GM23248 (cell line): ENCODE results near the gene HNRNPM. TPM values are rescaled to one million over a fixed set of nuclear protein-coding genes. Genes with fewer than 3 reads are reported as not detected.

ENCODE experiments used
- DNase-seq: peaks from one replicate; pipeline ENCODE4 v3.0.0-alpha.2; 2015
- H2AFZ ChIP-seq: fragments of 200-600 bp; sonication (generic); 2 replicates; pipeline ENCODE4 v1.6.1; 2016; ENCODE audit warnings: antibody characterized with exemption
- H3F3A ChIP-seq: fragments of 200-600 bp; sonication (generic); 2 replicates; pipeline ENCODE4 v1.6.1; 2016; ENCODE audit warnings: mild to moderate bottlenecking, antibody characterized with exemption, mixed run types; ENCODE audit not compliant: insufficient read depth
- H3K27ac ChIP-seq: fragments of 200-600 bp; sonication (generic); 2 replicates; pipeline ENCODE4 v1.5.1; 2016; ENCODE audit warnings: mild to moderate bottlenecking
- H3K27me3 ChIP-seq: fragments of 200-600 bp; sonication (generic); replicated peaks from 2 replicates; pipeline ENCODE4 v1.6.1; 2016; ENCODE audit warnings: mild to moderate bottlenecking; ENCODE audit not compliant: insufficient read depth
- H3K36me3 ChIP-seq: fragments of 200-600 bp; sonication (generic); 2 replicates; pipeline ENCODE4 v1.6.1; 2016; ENCODE audit warnings: low read depth, mild to moderate bottlenecking
- H3K4me1 ChIP-seq: fragments of 200-600 bp; sonication (generic); 2 replicates; pipeline ENCODE4 v1.6.1; 2016; ENCODE audit warnings: mild to moderate bottlenecking; ENCODE audit not compliant: insufficient read depth
- H3K4me2 ChIP-seq: fragments of 200-600 bp; sonication (generic); one replicate; pipeline ENCODE4 v1.6.1; 2016; ENCODE audit warnings: mild to moderate bottlenecking; ENCODE audit not compliant: unreplicated experiment
- H3K4me3 ChIP-seq: fragments of 200-600 bp; sonication (generic); 2 replicates; pipeline ENCODE4 v1.5.1; 2016; ENCODE audit warnings: mild to moderate bottlenecking
- H3K79me2 ChIP-seq: fragments of 200-600 bp; sonication (generic); 2 replicates; pipeline ENCODE4 v1.6.1; 2016; ENCODE audit warnings: mild to moderate bottlenecking; ENCODE audit not compliant: insufficient read depth
- H3K9ac ChIP-seq: fragments of 200-600 bp; sonication (generic); 2 replicates; pipeline ENCODE4 v1.6.1; 2016; ENCODE audit warnings: mild to moderate bottlenecking
- H3K9me2 ChIP-seq: fragments of 200-600 bp; sonication (generic); 2 replicates; pipeline ENCODE4 v1.6.1; 2016; ENCODE audit warnings: mixed run types, mild to moderate bottlenecking, moderate library complexity; ENCODE audit not compliant: insufficient read depth
- H3K9me3 ChIP-seq: fragments of 200-600 bp; sonication (generic); one replicate; pipeline ENCODE4 v1.6.1; 2017; ENCODE audit warnings: low read depth
- H4K20me1 ChIP-seq: fragments of 200-600 bp; sonication (generic); 2 replicates; pipeline ENCODE4 v1.6.0; 2016; ENCODE audit not compliant: insufficient read depth
- EZH2 ChIP-seq: fragments of 200-600 bp; sonication (generic); IDR thresholded peaks from 2 replicates; pipeline ENCODE4 v1.6.1; 2018; ENCODE audit warnings: antibody characterized with exemption, mild to moderate bottlenecking; ENCODE audit not compliant: insufficient read depth, poor library complexity, severe bottlenecking
- EZH2phosphoT487 ChIP-seq: fragments of 200-600 bp; sonication (generic); IDR thresholded peaks from 2 replicates; pipeline ENCODE4 v1.6.1; 2018; ENCODE audit warnings: antibody characterized with exemption, moderate library complexity, mild to moderate bottlenecking, low read depth; ENCODE audit not compliant: insufficient read depth
- whole genome bisulfite sequencing, 2 experiments: methylation state at CpG; one replicate each; pipeline ENCODE4 v1.1.6; 2015 to 2017; ENCODE audit warnings: low lambda C conversion rate in 2 of 2, low coverage in 1 of 2; ENCODE audit errors: missing lambda C conversion rate in 2 of 2; 5-methylcytosine and 5-hydroxymethylcytosine counted together
- in situ Hi-C: fragments of 300-500 bp; cut with MboI; formaldehyde crosslinking; loops from 2 replicates; pipeline ENCODE4 v1.15.0; 2020
- polyA plus RNA-seq: library from polyadenylated mRNA; unstranded; fragments of >200 nt; fragmentation: Nextera tagmentation; extraction: Ambion mirVana; gene quantifications from 2 replicates; pipeline ENCODE4 v1.2.1, GENCODE V29; 2016
- total RNA-seq: library from RNA; depleted of rRNA; stranded (reverse); fragments of >200 nt; shearing (Covaris generic); gene quantifications from 2 replicates; pipeline ENCODE4 v1.2.3, GENCODE V29; 2014

HNRNPM gene
- total and polyA plus RNA-seq, 2 experiments from 2014 or later, result 71.0 to 116 TPM

DNA sequence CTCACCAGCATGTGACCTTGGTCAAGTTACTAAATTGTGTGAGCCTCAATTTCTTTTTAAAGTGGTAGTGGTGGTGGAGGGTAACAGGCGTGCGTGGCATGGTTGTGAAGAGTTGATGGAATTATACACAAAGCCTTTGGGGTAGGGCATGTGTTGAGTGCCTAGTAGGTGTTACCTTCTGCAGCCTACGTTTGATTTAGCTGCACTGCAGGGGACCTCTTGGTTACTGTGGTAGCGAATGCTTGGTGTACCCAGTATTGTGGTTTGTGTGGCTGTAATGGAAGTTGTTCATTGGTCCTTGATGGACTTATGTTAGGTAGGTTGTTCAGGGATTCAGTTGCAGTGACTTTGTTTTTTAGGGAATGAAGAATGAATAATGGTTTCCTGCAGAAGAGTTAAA is 33.1 kb downstream of the HNRNPM start:
- Histone ChIP-seq H2AFZ (no peak overlapping the region), H3K4me2 (no peak overlapping the region), H4K20me1 (no peaks in the 10 kb centered on the region; the same call in 1 of the 2 replicates), H3K9me3 (no peaks in the 10 kb centered on the region), H3K4me1 (no peaks in the 10 kb centered on the region), H3K79me2 (peaks cover 100% of the 10 kb centered on the region), H3K4me3 (no peak overlapping the region), H3K27me3 (no peaks in the 10 kb centered on the region), H3K27ac (no peak overlapping the region), H3K9ac (no peak overlapping the region), H3K9me2 (no peaks in the 10 kb centered on the region), H3K36me3 (peaks cover 34% of the 10 kb centered on the region; the same call in 1 of the 2 replicates), H3F3A (0 out of 2 replicates have a peak, but pooled peaks cover 10% of the 10 kb centered on the region)
- WGBS, 2 experiments, result 75 to 80% methylated on average over 4 of the region's 4 CpGs
- no peak for DNase-seq
- no peak for TF ChIP-seq EZH2
- no peak for TF ChIP-seq EZH2phosphoT487
- in situ Hi-C loops, result no loop called here

- no peaks in the 10 kb centered on the region for H3K4me1 ChIP-seq
- no peak overlapping the region for H3K4me2 ChIP-seq
- no peak overlapping the region for H3K9ac ChIP-seq
- H3K27ac ChIP-seq, result no peak overlapping the region
- DNase-seq, result no peak
- peaks cover 100% of the 10 kb centered on the region for H3K79me2 ChIP-seq
- no peaks in the 10 kb centered on the region for H3K9me3 ChIP-seq
- in situ Hi-C loops, result no loop called here
- no peak for TF ChIP-seq EZH2phosphoT487
- peaks cover 35% of the 10 kb centered on the region; the same call in 1 of the 2 replicates for H3K36me3 ChIP-seq
- WGBS, 2 experiments, result 34 to 44% methylated on average over 3 of the region's 3 CpGs
- no peaks in the 10 kb centered on the region for H3K9me2 ChIP-seq
- no peaks in the 10 kb centered on the region for H3K27me3 ChIP-seq
- no peak overlapping the region for H2AFZ ChIP-seq
- peaks cover 13% of the 10 kb centered on the region; the same call in 1 of the 2 replicates for H3F3A ChIP-seq
- H4K20me1 ChIP-seq, result no peaks in the 10 kb centered on the region; the same call in 1 of the 2 replicates
- H3K4me3 ChIP-seq, result no peak overlapping the region
Observed at GRCh38 chr19:8478598-8478997, 33.8 kb downstream of the HNRNPM start.

- no peaks in the 10 kb centered on the region for H3K27me3 ChIP-seq
- H3K4me1 ChIP-seq, result no peaks in the 10 kb centered on the region
- H3K36me3 ChIP-seq, result peaks cover 31% of the 10 kb centered on the region; the same call in 1 of the 2 replicates
- H3K27ac ChIP-seq, result no peak overlapping the region
- H4K20me1 ChIP-seq, result no peaks in the 10 kb centered on the region; the same call in 1 of the 2 replicates
- H3K9me2 ChIP-seq, result no peaks in the 10 kb centered on the region
- in situ Hi-C loops, result no loop called here
- no peak overlapping the region for H2AFZ ChIP-seq
- DNase-seq, result no peak
- no peak overlapping the region for H3K4me2 ChIP-seq
- H3K9ac ChIP-seq, result no peak overlapping the region
- peaks cover 13% of the 10 kb centered on the region; the same call in 1 of the 2 replicates for H3F3A ChIP-seq
- peaks cover 95% of the 10 kb centered on the region for H3K79me2 ChIP-seq
- H3K9me3 ChIP-seq, result no peaks in the 10 kb centered on the region
- no peak overlapping the region for H3K4me3 ChIP-seq
- 69 to 70% methylated on average over 11 of the region's 11 CpGs for WGBS, 2 experiments
- TF ChIP-seq EZH2, result no peak
- no peak for TF ChIP-seq EZH2phosphoT487
Observed at GRCh38 chr19:8481201-8481600, 36.4 kb downstream of the HNRNPM start.

DNA sequence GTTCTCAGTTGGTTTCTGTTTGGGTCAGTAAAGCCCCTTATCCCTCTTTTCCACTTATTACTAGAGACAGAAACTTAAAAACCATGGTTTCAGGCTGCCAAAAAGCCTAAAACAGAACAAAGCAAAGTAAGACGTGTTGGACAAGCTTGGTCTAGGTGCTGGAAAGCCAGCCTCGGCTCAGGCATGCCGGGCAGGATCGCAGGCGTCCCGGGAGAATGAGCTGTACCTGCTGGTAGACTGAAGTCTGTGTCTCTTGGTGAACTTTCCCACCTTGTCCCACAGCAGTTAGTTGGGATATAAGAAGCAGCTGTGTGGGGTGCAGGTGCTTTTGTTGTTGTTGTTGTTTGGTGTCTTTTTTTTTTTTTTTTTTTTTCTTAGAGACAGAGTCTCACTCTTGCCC is 36.8 kb downstream of the HNRNPM start:
- Histone ChIP-seq H2AFZ (no peak overlapping the region), H3K4me1 (no peaks in the 10 kb centered on the region), H3K4me3 (no peak overlapping the region), H4K20me1 (no peaks in the 10 kb centered on the region; the same call in 1 of the 2 replicates), H3K9me3 (no peaks in the 10 kb centered on the region), H3F3A (peaks cover 13% of the 10 kb centered on the region; the same call in 1 of the 2 replicates), H3K4me2 (no peak overlapping the region), H3K27me3 (no peaks in the 10 kb centered on the region), H3K79me2 (peaks cover 91% of the 10 kb centered on the region), H3K36me3 (peaks cover 31% of the 10 kb centered on the region; the same call in 1 of the 2 replicates), H3K27ac (no peak overlapping the region), H3K9ac (no peak overlapping the region), H3K9me2 (no peaks in the 10 kb centered on the region)
- 97 to 98% methylated on average over 6 of the region's 6 CpGs for WGBS, 2 experiments
- TF ChIP-seq EZH2, result no peak
- no peak for TF ChIP-seq EZH2phosphoT487
- in situ Hi-C loops, result no loop called here
- DNase-seq, result no peak
